GM21360 (cell line): ENCODE measurements around the gene PLCL1.
A peak's percentile ranks its signal among the peaks of the same experiment; 100 is the strongest.

Experiments
- ATAC-seq: cut with Tn5 transposase; IDR thresholded peaks from one replicate; pipeline ENCODE4 v1.9.1; 2021; ENCODE audit warnings: mild to moderate bottlenecking, moderate library complexity; ENCODE audit not compliant: unreplicated experiment

PLCL1 gene

DNA sequence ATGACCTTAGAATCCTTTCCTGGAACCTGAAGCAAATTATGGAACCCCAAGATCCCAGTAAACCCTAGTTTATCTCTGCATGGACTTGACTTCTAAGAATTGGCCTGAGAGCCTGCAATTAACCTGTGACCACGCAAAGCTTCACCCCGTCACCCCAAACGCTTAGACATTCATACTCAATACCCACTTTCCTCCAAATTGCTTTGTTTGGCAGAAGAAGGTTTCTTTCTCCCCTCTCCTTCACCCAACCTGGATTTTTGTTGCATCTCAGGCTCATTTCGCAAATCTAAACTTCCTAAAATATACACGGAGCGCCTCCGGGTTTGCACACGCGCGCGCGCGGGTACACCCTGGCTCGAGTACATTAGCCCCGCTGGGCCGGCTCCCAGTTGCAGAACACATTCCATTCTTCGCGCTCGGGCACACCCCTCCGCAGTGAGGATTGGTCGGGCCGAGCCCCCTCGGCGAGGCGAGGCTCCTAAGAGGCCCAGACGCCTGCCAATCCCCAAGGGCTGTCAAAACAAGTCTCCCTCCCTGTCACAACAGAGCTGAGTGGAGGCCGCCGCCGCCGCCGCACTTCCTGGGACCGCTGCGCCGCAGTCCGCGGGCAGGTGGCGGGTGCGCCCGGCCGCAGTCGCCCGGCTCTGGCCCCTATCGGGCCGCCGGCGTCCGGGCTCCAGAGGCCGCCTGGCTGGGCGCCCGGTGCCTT, at the start of gene PLCL1:
TSS of gene PLCL1 (plus strand) at position 545 of the 709 bp plus-strand sequence.
- peak; percentile 100 for ATAC-seq

DNA sequence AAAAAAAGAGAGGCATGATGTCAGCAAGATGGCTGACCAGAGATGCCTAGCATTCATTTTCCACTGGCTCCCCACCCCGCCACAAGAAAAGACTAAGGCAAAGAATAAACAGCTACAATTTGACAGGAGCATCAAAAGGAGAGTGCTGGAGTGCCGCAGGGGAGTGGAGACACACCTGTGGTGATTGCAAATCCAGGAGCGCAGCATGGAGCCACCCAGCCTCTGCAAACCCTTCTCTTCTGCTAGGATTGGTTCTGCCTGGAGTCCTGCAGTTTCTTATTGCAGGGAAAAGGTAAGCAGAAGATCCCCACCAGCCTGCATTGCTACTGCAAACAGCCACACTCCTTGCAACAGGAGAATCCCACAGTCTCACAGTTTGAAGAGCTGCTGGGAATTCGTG, 45.4 kb upstream of the PLCL1 start:
- no peak for ATAC-seq

DNA sequence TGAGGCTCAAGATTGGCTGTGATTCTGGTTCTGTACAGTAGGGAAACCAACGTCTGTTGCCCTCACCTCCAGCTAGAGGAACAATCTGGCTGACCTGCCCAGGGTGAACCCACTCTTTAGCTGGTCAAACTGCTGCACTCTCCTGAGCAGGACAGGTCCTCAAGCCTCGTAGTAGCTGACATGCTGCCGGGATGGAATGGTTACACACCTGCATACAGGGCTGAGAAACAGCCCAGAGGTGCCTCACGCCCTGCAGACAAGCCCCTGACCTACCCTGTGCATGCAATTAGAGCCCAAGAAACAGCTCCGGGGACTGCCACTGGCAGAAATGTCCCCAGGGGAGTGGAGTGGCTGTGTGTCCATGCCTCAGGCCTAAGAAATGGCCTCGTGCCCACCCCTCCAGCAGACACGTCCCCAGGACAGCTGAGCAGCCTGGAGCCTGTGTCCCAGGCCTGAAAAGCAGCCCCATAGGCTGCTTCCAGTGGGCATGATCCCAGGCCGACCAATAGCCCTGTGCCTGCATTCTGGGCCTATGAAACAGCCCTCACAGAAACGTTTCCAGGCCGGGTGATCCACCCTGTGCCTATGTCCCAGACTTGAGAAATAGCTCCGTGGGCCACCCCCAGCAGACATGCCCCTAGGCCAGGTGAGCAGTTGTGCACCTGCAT, 44.6 kb upstream of the PLCL1 start:
- no peak for ATAC-seq

GRCh38 chr2:197760293-197760657, 44.1 kb upstream of the PLCL1 start:
- no peak for ATAC-seq

DNA sequence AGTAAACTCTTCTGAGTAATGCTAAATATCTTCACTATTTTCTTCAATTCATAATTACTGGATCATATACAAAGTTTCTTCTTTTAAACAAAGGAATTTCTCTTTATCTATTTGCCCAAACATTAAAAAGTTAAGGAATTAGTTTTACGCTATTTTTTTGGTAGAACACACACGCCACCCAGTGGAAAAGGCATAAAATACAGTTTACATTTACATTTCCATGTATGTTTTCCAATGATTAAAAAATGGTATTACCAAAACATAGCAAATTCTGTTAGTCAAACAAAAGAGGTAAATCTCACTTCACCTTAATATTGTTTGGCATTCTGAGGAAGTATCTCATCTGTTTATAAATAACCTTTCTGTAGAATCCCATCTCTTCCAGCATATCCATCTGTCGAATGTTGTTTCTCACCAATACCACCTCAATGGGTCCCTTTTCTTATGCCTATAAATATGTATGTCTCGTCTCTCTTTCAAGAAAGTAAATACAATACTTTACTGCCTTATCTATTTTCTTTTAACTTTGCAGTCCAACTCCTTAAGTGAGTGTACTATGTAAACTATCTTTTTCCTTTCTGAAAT, 26.5 kb upstream of the PLCL1 start:
- ATAC-seq = no peak

DNA sequence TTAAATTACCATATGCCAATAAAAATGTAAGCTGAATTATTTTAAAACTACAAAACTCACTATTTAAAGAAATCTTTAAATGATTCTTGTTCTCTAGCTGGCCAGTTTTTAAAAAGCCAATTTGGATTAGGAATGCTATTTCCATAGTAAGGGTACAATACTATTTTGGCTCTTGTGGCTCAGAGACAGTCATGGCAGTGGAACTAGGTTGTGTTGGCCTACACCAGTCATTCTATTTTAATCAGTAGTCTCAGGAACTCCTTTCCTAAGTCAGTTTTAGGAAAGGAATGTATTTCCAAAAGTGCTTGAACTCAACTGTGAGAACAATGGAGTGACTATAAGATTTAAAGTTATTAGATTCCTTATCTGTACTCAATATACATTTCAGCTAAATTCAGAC, 25.1 kb upstream of the PLCL1 start:
- ATAC-seq = no peak

- ATAC-seq = no peak
Measured at GRCh38 chr2:197782126-197782525, 22.3 kb upstream of the PLCL1 start.

GRCh38 chr2:197784956-197785941, 19.1 kb upstream of the PLCL1 start, which contains the start of gene BOLL:
Gene BOLL (minus strand): TSS chr2:197785319. CDS start chr2:197781850, 3,469 bp downstream.
- ATAC-seq = no peak

DNA sequence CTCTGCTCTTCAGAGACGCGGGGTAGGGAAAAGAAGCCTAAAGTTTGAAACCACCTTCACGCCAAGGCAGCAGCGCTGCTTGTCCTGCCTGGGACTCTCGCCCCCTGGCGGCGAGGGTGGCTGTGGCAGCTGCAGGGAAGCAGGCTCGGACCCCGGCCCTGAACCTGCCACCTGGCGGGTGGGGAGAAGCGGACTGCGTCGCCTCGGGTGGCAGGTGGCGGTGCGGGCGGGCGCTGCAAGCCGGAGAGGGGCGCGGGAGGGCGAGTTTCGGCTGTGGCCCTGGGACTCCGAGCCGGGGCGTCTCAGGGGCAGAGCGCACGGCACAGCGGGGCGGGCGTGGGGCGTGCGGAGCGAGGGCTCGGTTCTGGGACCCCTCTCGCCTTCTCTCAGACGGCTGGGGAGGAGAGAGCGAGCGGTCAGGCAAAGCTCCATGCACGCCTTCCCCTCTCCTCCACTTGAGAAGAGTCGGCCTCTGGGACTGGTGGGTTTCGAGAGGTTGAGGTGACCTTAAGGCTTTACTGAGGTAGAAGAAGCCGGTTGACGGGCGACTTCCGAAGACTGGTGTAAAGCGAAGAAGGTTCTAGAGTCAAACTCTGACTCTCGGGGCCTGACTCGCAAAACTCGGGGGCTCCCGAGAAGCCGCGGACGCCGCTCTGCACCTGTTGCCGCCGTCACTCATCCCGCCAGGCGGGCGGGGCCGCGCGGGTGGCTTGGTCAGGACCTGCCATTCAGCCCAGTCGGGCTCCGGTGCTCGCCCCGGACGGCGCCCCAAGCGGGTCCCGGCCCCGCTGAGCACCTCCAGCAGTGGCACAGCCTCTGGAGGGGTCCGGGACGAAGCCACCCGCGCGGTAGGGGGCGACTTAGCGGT, 18.1 kb upstream of the PLCL1 start:
- no peak for ATAC-seq

GRCh38 chr2:197793456-197793855, 10.9 kb upstream of the PLCL1 start:
- ATAC-seq = no peak

DNA sequence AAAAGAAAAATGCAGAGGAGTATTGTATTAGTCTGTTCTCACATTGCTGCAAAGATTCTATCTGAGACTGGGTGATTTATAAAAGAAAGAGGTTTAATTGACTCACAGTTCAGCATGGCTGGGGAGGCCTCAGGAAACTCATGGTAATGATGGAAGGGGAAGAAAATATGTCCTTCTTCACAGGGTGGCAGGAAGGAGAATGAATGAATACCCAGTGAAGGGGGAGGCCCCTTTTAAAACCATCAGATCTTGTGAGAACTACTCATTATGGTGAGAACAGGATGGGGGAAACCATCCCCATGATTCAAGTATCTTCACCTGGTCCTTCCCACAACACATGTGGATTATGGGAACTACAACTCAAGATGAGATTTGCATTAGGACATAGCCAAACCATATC, 9.1 kb upstream of the PLCL1 start:
- ATAC-seq = no peak

GRCh38 chr2:197798187-197798586, 6.2 kb upstream of the PLCL1 start:
- no peak for ATAC-seq

- no peak for ATAC-seq
Measured at GRCh38 chr2:197799068-197799467, 5.3 kb upstream of the PLCL1 start.

GRCh38 chr2:197800091-197800490, 4.3 kb upstream of the PLCL1 start:
- no peak for ATAC-seq

- ATAC-seq = no peak
Measured at GRCh38 chr2:197801033-197801432, 3.4 kb upstream of the PLCL1 start.

GRCh38 chr2:197803033-197803444, 1.4 kb upstream of the PLCL1 start:
- peak; percentile 40 for ATAC-seq

DNA sequence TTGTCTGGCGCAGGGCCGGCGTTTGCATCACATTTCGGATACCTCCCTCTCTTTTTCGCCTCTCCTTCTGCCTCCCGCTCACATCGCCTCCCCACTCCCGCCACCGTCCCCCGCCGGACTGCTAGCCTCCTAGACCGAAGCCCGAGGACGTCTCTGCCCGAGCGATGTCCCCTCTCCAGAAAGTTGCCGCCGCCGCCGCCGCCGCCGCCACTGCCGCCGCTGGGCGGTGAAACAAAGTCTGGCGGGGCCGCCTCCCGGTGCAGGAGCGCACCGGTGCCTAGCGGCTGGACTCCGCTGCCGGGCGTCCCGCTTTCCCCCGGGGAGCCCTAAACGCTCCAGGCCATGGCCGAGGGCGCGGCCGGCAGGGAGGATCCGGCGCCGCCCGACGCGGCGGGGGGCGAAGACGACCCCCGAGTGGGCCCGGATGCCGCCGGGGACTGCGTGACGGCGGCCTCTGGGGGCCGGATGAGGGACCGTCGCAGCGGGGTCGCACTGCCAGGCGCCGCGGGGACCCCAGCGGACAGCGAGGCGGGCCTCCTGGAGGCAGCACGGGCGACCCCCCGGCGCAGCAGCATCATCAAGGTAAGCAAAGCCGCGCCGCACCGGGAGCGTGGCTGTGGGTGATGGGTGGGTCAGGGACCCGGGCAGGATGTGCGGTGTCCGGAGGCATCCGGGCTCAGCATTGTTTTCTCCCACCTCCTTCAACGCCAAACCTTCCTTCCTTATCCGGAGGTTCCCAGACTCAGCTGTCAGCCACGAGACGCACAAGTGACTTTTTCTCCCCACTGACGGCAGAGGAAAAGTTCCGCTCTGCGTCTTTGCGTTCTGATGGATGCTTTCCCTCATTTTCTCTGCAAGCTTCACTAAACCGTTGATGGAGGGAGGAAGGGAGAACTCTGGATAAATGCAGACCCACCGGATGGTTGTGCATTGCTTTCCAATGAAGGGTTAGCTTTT, 643 bp downstream of the PLCL1 start:
- ATAC-seq = peak; percentile 29

DNA sequence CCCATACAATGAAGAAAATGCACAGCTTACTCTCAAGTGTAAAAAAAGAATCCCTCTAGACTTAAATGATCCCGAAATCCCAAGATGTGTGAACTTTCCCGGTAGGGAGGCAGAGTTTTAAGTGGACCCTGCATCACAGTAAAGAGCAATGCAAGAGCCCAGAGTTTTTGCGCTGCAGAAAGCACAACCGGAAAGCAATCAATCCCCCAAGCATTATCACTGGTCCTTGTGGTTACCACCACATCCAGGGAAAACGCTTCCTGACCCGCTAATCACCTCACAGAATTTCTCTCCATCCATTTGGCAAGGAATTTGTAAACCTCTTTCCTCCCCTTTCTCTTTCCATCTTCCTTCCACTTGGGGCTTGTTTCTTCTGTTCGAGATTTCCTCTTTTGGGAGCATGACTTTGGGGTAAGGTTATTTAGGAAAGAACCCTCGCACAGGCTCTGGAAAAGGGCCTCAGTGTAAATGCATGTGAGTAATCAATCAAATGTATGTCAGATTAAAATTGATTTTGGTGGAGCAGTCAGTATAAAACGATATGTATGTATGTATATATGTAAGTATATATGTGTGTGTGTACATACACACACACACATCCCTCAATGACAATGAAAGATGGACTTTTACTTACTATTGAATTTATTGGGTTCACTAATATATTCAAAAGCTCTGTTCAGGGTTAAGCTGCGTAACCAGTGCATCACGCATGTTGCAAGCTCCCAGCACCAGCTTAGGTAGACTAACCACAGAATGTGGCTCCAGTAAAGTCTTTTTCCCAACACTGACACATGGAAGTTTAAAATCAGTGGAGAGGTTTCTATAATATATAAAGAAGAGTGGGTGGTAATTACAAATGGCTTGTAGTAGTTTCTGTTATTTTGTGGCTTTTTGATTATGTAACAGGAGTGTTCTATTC, 1.6 kb downstream of the PLCL1 start:
- ATAC-seq = no peak
